ENCODE results near the gene PTPRE.

GRCh38 chr10:128124813-128125403, 218.0 kb downstream of the PTPRE start:
- TF ChIP-seq POLR2A (IDR thresholded peaks at IDR 0.05; ENCODE audit: low read depth, low read length) (peak; percentile 25; the same call in 1 of the 2 replicates), POLR2AphosphoS5 (IDR thresholded peaks at IDR 0.05; ENCODE audit: low read depth, low read length) (no peak)
